AG08396 (cell line): Measurements from ENCODE around the gene BTBD9.
A peak's percentile ranks its signal among the peaks of the same experiment; 100 is the strongest.

Experiments
- DNase-seq: peaks from one replicate; pipeline ENCODE4 v3.0.0; 2012; ENCODE audit warnings: low spot score, mixed read lengths

Gene BTBD9

DNA sequence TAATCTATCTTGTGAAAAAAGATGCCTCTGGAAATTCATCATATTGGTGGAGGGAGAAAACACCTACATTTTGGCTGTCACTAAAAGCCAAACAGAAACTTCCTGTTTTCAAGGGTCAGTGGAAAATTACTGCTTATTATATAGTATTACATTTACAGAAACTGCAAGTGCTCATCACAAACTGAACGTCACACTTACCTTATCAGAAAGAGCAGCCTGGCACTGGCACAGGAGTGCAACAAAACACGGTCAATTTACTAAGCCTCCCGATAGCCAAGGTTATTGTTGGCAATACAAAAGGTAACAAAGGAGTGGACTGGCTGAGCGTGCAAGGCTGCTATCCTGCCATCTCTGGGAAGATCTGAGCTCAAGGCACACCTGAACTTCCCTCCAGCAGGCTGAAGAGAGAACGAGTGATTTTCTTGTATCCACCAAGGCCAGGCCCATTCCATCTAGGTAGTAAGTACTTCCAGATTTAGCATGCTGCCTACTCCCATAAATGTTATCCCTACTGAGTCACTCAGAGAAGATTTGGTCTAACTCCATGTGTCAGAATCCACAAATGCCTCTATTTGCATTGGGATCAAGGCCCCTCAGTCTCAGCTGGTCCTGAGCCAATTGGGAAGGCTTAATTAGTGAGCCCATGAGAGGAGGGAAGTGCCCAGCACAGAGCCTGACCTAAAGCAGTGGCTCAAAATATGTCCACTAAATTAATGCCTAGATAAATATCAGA is 399.8 kb downstream of the BTBD9 start:
- peak; percentile 20 for DNase-seq

DNA sequence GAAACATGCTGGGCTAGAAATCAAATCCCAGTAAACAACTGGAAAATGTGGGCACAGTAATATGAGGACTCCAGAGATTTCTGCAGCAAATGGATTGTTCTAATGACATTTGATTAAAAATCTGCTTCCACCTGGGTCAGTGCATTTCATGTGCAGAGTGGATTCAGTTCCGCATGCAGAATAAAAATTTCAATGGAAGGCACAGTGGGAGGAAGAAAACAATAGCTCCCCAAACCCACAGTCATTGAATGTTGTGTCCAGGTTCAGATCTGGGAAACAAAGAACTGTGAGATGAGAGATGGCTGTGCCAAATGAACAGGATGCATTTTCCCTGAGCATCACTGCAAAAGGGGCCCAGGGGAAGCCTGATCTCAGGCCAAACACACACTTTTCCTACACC is 403.1 kb downstream of the BTBD9 start:
- DNase-seq: no peak

DNA sequence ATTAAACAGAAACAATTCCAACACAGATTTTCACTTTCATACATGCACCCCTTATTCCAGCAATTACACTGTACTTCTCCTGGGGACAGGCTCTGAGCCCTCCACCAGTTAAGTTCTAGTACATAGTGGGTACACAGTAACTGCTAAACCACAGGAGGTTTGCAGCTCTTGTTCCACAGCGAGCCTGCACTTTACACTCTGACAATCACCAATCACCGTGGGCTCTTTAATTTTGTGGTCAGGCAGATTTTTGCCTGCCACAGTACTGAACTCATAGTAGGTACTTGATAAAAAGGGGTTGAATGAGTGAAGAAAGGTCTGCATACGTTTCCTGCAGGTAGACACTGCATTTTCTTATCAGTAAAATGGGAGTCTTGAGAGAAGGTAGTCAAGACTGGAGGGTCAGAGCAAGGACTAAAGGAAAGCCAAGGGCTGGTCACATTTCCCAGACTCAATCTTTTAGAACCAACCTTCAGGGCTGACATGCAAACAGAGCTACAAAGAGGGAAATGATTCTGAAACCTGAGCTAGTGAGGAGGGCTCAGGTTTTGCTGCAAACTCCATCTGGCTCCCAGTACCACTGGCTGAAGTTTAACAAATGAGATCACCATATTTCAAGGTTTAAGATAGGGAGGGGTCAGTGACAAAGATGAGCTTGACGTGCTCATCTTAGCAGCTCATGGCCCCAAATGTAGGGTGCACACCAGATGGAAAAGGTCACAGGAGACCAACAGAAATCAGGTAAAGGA is 404.6 kb downstream of the BTBD9 start:
- DNase-seq: no peak

DNA sequence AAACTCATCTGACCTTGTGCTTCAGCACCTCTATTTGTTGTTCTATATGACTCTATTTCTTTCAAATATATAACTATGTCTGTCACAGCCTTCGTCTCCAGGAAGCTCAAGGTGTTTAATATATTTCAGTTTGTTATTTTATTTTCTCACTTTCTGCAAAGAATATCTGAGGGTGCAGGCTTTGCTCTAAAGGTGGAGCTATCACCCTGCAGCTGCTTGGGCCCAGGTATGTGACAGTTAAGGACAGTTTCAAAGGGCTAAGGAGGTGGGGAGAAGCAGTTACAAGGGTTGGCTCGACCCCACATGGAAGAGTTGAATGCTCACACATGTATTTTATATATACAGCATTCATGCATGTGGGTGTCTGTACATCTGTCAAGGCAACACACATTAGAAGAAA is 405.6 kb downstream of the BTBD9 start:
- no peak for DNase-seq

DNA sequence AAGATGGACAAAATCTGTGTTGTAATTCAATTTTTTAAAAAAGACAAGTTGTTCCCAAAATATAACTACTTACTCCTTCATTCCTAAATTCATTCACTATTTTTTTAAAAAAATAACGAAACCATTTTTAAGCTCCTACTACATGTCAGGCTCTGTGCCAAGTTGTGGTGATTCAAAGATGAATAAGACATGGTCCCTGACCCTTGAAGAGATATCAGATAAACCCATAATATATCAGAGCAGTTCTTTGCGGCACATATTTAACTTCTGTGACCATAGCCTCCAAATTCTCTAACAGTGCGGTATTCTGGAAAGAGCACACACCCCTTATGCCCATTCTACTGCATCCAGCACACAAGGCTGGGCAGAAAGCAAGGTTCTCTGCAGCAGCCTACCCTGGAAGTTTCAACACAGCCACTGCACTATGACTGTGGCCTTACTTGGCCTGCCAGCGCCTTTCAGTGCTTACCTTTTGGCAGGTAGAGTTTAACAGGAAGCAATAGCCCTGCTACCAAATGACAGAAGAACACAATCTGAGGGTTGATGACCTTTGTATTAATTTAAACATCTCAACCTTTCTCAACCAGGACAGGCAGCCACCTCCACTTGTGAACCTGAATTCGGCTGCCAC is 406.5 kb downstream of the BTBD9 start:
- no peak for DNase-seq

DNA sequence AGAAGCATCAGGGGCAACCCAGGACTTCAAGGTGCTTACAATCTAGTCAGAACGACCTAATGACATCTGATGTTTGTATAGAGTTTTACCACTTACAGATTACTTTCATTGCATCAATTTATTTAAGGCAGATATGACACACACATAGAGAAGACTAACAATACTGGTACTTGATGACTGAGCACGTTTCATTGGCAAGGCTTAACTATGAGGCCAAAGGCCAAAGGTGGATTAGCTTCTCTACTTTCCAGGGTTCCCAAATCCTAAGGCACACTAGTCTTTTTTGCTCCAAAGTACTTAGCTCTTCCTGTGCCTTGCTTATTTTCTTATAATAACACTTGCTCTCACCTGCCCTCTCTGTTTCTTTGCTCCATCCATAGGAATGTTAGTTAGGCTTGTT is 414.0 kb downstream of the BTBD9 start:
- DNase-seq: no peak

DNA sequence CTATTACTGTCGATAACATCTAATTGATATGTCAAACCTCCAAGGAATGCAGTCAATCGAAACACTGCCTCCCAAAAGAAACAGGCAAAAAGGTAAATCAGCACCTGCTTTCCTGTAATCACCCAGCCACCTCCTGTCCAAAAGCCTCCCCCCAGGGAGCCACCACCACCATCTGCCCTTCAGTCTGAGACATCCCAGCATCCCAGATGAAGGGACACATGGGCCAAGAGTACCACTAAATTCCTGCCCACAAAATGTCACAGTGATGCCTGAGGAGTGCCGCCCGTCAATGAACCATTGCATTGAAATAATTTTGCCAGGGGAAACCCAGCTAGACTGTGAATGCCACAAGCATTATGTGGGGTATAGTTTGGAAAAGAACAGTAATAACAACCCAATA is 418.5 kb downstream of the BTBD9 start:
- no peak for DNase-seq

DNA sequence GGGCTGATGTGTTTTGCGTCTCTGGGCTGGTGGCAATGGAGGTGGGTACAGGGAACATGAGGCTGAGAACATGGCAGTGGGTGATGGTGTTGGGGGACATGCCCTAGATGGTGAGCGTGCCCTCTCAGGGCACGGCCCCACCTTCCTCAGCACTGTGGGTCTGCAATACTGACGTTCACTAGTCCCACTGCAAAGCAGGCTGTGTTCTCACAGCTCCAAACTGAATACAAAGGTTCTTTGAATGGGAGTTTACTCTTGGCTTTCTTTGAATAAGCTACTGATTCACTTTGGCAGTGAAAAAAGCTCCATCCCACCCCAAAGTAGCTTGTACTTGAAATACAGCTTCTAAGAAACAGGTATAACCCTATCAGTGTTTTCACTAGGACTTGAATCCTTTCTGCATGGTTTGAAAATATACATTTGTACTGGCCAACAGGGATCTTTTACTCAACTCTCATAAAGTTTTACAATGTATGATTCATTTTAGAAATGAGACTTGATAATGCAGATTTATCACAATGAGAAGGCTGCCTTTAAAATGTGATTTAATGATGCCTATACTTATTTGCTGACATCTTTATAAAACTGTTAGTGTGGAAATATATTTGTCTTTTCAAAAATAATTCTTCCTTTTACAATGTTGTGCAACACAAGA is 419.5 kb downstream of the BTBD9 start:
- no peak for DNase-seq

DNA sequence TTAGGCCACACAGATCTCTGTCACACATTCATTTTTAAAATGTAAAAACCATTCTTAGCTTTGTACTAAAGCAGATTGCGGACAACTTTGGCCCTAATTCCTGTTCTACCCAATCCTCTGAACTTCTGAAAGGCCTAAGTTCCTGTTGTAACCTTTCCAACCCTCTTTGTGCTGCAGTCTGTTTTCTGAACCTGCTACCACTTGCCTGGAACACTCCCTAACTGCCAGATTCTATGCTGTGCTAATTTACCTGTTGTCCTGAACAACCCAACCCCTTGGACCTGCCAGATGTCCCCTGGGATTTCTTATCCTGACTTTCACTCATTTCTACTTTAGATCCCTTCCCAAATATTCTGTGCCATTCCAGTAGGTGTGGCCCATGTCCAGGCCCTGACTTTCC is 421.5 kb downstream of the BTBD9 start:
- no peak for DNase-seq

DNA sequence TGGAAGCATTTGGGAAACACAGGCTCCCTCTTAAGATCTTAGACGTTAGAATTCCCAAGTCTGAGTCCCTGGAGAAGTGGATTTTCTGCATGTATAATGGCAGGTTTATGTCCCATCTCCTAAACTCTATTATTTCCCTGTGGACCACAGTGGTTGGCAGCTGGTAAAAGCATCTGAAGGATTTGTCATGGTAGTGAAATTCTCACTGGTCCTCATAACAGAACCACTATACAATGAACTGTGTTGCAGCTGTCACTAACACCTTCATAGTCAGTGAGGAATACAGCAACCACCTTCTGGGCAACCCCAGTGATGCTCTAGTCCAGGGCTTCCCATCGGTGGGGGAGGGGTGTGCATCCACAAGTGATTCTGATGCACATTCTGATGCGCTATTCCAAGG is 423.3 kb downstream of the BTBD9 start:
- no peak for DNase-seq

DNA sequence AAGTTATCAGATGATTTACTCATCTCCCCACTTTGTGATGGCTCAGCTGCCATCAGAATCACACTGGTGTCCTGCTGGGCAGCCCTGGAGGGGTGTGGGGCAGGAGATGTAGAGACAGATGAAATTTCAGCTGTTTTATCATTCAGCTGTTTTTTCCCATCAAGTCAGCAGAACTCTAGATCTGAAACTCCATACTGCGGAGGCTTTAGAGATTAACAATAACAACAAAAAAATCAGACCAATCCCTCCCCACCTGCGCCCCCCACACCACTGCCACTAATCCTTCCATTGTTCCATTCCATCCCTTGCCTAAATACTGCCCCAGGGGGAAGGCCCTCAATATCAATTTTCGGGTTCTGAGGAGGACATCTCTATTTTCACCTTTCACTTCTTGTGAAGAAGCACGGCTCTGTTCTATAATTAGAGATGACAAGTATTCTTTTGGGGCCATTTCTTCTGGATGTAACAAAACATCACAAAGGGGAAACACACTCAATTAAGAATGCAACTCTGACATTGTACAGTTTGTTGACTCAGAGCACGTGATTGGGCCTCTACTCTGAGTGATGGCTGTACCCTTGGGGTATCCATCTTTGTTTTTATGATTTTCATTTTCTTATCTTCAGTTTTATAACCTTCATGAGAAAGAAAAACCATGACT is 423.9 kb downstream of the BTBD9 start:
- DNase-seq: no peak

DNA sequence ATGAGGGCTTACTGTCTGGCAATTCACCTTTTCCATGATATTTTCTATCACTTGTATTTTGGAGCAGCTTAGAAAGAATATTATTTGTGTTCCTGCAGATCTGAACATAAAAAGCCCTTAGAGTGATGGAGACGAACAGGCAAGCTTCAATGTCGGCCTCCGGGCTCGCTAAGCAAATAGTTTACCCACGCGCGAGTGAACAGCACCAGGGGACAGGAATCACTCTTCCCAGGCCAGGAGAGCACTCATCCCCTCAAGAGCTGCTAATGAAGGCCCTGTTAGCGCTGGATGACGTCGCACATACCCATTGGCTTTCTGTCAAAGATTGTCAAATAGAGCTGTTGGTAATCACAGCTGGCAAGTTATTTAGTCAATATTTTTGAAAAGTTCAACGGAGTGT is 424.5 kb downstream of the BTBD9 start:
- DNase-seq: no peak

DNA sequence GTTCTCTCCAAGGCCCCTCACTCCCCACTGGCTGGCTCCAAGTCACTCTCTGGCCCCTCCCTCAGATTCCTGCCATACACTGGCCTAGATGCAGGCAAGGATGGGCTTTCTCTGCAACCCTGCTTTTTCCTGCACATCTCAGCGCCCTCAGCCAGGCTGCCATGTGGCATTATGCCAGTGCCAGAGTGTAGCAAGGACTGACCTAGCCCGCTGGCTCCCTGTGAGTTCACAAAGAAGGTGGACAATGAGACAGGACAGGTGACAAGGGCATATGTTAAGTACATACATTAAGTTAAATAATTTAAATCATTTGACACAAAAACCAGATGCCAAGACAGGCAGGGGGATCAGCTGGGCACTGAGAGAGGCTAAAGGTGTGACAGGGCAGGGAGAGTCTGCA is 425.6 kb downstream of the BTBD9 start:
- DNase-seq: no peak

DNA sequence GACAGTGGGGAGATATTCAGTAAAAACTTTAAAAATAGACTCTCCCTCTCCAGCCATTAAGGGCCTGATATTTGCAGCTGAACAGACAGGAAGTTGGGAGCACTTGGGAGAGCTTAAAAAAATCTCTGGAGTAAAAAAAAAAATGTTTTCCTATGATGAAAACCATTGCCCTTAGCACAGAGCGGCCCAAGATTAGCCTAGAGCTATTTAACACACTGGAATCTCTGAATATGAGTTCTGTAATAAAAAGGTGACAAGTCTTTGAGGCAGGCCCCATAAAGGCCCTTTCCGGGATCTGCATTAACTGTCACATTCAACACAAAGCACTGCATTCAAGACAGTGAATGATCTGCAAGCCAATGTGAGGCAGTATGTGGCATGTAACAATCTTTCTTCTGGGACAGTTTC is 426.5 kb downstream of the BTBD9 start:
- DNase-seq: no peak

DNA sequence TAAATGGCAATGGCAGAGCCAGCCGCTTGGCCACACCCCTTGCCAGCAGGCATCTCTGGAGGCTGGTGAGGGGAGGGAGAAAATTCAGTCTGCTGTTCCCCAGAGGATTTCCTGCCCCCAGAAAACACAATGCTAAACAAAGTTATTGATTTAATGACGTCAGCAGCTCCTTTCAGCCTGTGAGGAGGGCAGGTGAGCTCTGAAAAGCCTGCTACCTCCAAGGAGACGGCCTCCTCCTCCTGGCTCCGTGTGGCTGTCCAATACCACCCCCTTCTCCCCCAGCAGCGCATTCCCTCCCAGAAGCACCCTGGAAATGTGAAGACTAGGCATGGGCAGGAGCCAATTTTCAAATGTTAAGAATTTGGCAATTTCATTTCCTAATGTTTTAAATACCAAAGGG is 427.1 kb downstream of the BTBD9 start:
- DNase-seq: no peak

DNA sequence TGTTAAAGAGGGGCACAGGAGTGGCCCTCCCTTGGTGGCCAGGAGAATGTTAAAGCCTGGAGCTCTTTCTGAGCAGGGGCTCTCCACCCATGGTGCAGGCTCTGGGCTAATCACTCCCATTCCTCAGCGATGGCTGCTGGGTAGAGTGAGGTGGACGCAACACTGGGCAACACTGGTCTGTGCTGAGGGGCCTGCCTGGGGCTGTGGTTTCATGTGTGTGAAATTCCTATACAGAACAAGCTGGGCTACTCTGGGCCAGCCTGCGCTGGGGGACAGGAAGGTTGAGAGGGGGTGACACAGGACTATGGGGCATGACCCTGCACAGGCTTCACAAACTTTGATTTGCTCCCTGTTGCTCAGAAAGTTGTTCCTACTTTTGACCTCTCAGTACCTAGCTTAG is 427.6 kb downstream of the BTBD9 start:
- no peak for DNase-seq

DNA sequence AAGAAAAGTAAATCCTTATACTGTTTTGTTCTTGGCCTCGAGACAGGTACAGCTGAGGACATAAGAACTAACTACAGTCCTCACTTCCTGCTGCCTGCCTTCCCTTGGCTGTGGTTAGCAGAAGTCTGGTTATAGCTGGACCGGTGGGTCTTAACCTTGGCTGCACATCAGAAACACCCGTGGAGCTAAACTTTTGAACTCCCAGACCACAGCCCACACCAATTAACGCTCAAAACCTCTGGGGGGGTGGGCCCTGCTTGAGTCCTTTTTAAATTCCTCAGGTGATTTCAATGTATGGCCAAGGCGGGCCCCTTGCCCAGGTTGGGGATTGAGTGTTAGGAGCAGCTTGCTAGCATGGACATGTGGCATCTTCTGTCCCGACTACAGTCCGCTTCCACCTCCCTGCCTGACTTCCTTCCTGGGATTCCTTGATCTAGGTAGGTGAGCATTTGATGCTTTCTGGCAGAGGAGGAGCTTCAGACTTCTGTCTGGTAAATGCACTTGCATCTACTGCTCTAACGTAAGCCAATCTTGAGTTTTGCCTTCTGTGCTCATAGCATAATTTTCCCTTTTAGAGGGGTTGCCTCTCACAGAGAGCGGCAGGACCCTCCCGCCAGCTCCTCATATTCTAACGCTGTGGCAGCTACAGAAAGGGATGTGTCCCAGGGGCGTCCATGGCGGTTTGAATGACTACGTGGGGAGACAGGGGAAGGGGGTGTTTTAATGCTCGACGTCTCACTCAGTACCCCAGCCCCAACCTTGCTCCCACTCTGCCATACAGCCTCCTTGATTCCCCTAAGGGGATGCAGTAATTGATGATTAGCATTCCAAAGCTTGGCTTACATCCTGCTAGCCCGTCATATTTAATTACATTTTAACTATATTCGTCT is 430.1 kb downstream of the BTBD9 start:
- no peak for DNase-seq

DNA sequence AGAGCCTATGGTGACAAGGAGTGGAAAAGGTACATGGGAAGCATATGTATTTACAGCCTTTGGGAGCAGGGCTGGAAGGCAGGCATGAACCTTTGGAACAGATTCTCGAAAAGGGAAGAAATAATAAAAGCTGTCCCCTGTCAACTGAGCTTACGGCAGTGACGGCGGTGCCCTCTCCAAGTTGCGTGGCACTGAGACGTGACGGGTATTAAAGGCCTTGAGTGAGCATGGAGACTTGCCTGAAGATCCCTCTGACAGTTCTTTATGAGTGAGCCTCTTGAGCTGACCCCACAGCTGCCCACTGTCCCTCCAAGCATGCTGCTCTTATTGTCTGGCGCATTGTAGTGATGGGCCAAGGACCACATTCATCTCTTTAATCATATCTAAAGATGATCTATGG is 431.7 kb downstream of the BTBD9 start:
- no peak for DNase-seq

DNA sequence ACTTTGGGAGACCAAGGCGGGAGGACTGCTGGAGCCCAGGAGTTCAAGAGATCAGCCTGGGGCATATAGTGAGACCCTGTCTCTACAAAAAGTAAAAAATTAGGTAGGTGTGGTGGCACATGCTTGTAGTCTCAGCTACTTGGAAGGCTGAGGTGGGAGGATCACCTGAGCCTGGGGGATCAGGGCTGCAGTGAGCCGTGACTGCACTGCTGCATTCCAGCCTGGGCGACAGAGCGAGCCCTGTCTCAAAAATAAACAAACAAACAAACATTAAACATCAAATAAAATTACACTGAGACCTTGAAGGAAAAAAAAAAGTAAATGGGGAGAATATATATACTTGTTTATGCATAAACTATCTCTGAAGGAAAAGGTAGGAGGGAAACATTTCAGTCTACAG is 432.4 kb downstream of the BTBD9 start:
- DNase-seq: no peak

DNA sequence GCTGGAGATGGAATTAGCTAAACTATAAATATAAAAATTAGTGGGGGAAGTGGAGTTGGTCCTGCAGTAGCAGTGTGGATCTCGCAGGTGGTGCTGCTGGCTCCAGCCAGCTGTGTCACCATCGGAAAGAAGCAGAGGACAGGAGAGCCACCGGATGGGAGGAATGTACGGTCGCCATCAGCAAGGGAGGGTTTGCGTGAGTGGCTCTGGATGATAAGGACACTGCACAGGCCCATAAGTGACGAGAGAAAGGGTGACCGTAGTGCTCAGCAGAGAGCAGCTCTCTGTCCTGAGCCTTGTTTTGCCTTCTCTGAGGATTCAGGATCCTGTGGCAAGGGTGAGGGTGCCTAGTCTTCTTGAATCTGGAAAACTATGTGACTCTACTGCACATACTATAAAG is 441.5 kb downstream of the BTBD9 start:
- no peak for DNase-seq

DNA sequence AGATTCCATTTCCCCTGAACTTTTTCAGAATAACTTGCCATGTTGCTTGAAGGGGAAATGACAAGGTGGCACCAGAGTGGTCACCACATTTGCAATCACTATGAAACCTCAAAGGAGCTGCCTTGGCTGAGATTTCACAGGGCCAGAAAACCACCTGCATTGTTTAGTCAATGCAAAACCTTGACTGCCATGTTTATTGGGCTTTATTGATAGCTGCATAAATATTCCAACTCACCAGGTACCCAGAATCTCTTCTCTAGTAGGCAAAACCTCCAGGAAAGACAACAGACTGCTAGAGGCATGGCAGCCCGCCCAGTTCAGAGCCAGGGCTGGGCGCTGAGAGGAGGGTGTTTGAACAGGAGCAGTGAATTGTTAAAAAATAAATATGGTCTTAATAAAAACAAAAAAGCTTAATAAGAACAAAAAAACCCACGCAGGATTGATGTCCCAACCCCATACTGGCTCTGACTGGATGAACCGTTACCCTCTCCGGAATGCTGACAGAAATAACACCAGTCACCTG is 444.6 kb downstream of the BTBD9 start:
- DNase-seq: no peak
